PC-3 (cell line): ENCODE results near the gene RREB1.

Source experiments
- EZH2 ChIP-seq: fragments of 300-600 bp; sonication (generic); IDR thresholded peaks from one replicate; pipeline ENCODE4 v1.6.1; 2017; ENCODE audit warnings: antibody characterized with exemption, mild to moderate bottlenecking, low read length; ENCODE audit not compliant: unreplicated experiment
- EZH2phosphoT487 ChIP-seq: fragments of 300-600 bp; sonication (generic); IDR thresholded peaks from 2 replicates; pipeline ENCODE4 v1.6.1; 2018; ENCODE audit warnings: mild to moderate bottlenecking, antibody characterized with exemption, low read length, borderline replicate concordance
- TF ChIP-seq, protein P1 (sequence below): fragments of 300-600 bp; sonication (generic); conservative IDR thresholded peaks from 2 replicates; pipeline ENCODE4 v1.5.1; 2017; ENCODE audit warnings: antibody characterized with exemption, low read depth, mild to moderate bottlenecking, low read length

DNA sequence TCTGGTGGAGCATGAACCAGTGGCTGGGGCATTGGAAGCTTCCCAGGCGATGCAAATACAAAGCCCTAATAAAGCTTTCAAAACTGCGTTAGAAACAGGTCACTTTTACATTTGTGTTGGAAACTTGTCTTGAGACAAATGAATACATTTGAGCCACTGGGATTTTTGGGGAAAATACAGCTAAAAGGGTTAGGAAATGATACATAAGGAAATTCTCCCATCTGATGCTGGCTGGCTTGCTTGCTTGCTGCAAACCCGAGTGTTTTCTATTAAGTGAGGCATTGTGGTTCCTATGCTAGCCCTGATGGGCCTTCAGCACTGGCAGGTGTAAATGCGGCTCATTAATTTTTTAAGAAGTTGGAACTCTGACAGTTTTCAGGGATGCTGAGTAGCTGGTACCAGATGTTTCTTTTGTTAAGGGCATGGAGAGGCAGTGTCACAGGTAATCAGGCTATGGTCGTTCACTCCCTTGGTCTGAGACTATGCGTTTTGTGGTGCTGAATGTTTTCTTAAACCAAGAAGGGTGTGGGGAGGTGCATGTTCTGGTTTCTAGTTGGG is 35.2 kb downstream of the RREB1 start:
- TF ChIP-seq, protein P1, sequence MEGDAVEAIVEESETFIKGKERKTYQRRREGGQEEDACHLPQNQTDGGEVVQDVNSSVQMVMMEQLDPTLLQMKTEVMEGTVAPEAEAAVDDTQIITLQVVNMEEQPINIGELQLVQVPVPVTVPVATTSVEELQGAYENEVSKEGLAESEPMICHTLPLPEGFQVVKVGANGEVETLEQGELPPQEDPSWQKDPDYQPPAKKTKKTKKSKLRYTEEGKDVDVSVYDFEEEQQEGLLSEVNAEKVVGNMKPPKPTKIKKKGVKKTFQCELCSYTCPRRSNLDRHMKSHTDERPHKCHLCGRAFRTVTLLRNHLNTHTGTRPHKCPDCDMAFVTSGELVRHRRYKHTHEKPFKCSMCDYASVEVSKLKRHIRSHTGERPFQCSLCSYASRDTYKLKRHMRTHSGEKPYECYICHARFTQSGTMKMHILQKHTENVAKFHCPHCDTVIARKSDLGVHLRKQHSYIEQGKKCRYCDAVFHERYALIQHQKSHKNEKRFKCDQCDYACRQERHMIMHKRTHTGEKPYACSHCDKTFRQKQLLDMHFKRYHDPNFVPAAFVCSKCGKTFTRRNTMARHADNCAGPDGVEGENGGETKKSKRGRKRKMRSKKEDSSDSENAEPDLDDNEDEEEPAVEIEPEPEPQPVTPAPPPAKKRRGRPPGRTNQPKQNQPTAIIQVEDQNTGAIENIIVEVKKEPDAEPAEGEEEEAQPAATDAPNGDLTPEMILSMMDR = no peak
- TF ChIP-seq EZH2 (no peak), EZH2phosphoT487 (no peak)
